ENCODE data around the gene GPR35.

The GPR35 gene

DNA sequence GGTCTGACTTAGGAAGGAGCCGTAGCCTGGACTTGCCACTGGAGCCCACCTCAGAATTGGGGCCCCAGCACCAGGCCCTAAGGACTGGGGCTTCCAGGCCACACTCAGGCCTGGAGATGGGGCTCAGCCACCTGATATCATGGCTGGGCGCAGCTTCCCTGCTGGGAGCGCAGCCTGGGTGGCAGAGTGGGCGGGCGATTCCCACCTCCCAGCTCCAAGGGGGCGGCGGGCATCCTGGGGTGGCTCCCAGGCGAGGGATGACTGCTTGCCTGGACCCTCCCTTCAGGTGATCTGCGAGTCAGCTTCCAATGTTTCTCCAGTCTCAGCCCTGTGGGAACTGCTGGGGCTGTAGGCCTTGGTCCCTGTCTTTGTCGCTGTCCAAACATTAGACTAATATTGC, 20.1 kb downstream of the GPR35 start:
- Histone ChIP-seq H3K27ac (ENCODE audit: low read depth, low read length) (no peak overlapping the region), H3K9ac (ENCODE audit: low read length in 5 of 5) (no peak overlapping the region), H3K36me3 (ENCODE audit: control insufficient read depth in 5 of 5, insufficient read depth in 5 of 5, low read length in 5 of 5) (no peaks in the 10 kb centered on the region), H3K4me3 (ENCODE audit: low read depth in 1 of 5, low read length in 5 of 5) (no peak overlapping the region), H3K4me1 (ENCODE audit: control insufficient read depth in 5 of 5, insufficient read depth in 5 of 5, low read length in 5 of 5) (no peaks in the 10 kb centered on the region), H3K27me3 (ENCODE audit: control insufficient read depth in 5 of 5, insufficient read depth in 4 of 5, low read length in 5 of 5) (peaks cover 31 to 68% (median 59%) of the 10 kb centered on the region in 5 donors), H3K9me3 (ENCODE audit: control insufficient read depth in 5 of 5, low read length in 5 of 5) (no peaks in the 10 kb centered on the region)

DNA sequence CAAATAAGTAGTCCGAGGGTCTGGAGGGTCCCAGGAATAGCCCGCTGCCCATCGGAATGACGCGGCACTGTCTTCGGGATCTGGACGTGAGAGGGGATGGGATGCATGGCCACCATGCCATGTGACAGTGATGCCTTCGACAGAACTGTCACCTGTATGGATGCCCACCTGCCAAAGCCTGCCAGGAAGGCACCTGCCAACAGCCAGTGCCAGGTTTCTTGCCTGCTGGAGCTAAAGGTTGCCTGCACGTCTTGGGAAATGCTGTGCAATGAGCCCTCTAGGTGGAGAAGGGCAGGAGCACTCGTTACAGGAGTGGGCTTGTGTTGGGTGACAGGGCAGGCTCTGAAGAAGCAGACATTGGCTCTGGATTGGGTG, 20.5 kb downstream of the GPR35 start:
- peaks cover 31 to 73% (median 63%) of the 10 kb centered on the region in 5 donors for H3K27me3 ChIP-seq (ENCODE audit: control insufficient read depth in 5 of 5, insufficient read depth in 4 of 5, low read length in 5 of 5)
- no peaks in the 10 kb centered on the region for H3K4me1 ChIP-seq (ENCODE audit: control insufficient read depth in 5 of 5, insufficient read depth in 5 of 5, low read length in 5 of 5)
- H3K4me3 ChIP-seq (ENCODE audit: low read depth in 1 of 5, low read length in 5 of 5), result no peak overlapping the region
- H3K27ac ChIP-seq (ENCODE audit: low read depth, low read length), result no peak overlapping the region
- no peak overlapping the region for H3K9ac ChIP-seq (ENCODE audit: low read length in 5 of 5)
- no peaks in the 10 kb centered on the region for H3K36me3 ChIP-seq (ENCODE audit: control insufficient read depth in 5 of 5, insufficient read depth in 5 of 5, low read length in 5 of 5)
- H3K9me3 ChIP-seq (ENCODE audit: control insufficient read depth in 5 of 5, low read length in 5 of 5), result no peaks in the 10 kb centered on the region

DNA sequence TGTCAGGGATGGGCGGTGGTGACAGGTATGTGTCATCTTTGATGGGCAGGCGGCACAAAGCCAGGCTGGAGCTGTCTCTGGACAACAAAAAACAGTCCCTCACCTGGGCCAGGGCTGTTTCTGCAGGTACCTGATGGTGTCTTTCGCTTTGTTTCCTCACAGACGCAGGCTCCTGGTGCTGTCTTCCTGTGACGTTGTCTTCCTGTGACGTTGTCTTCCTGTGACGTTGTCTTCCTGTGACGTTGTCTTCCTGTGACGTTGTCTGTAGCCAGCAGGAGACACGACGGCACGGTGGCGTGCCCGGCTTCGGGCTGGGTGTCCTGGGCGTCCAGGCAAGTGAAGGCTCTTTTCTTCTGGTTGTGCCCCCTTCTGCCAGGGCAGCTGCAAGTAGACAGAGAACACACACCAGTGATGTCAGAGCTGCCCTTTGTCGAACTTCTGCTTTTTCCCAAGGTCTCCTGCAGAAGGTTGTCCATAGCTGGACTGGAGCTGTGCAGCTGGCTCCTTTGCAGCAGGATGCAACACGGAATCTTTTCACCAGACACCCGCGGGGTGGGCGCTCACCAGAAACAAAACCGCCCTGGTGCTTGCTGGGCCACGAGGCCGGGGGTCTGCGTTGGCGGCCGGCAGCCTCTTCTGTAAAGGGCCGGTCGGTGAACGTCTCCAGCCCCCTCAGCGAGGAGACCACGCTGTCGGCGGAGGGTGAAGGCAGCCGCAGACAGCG, 21.1 kb downstream of the GPR35 start:
- Histone ChIP-seq H3K9ac (ENCODE audit: low read length in 5 of 5) (no peak overlapping the region), H3K27ac (ENCODE audit: low read depth, low read length) (no peak overlapping the region), H3K4me1 (ENCODE audit: control insufficient read depth in 5 of 5, insufficient read depth in 5 of 5, low read length in 5 of 5) (no peaks in the 10 kb centered on the region), H3K27me3 (ENCODE audit: control insufficient read depth in 5 of 5, insufficient read depth in 4 of 5, low read length in 5 of 5) (peaks cover 31 to 77% (median 66%) of the 10 kb centered on the region in 5 donors), H3K9me3 (ENCODE audit: control insufficient read depth in 5 of 5, low read length in 5 of 5) (no peaks in the 10 kb centered on the region), H3K4me3 (ENCODE audit: low read depth in 1 of 5, low read length in 5 of 5) (no peak overlapping the region), H3K36me3 (ENCODE audit: control insufficient read depth in 5 of 5, insufficient read depth in 5 of 5, low read length in 5 of 5) (no peaks in the 10 kb centered on the region)

DNA sequence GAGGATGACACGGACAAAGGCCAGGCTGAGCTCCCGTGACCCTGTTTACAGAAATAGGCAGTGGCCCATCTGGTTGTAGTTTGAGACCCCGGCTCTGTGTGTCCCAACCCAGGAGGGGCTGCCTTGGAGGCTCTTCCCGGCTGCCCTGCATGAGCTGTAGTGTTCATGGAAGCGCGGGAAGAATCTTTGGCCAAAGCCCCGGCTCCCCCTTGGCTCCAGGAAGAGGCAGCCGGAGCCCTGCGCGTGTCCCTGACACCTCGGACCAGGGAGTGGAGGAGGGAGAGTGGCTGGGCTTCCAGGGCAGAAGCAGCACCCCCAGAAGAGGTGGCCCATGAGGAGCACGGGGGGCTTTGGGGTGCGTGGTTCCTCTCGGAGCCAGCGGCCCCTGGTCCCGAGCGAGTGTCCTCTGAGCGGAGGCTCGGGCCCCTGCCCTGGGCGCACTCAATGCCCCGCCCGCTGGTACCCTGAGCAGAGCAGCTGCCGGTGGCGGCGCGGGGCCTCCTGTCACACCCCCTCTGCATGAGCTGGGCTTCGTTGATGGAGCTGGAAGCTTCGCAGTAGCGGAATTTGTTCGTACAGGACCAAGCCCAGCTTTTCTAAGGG, 21.7 kb downstream of the GPR35 start:
- Histone ChIP-seq H3K4me3 (ENCODE audit: low read depth in 1 of 5, low read length in 5 of 5) (no peak overlapping the region), H3K4me1 (ENCODE audit: control insufficient read depth in 5 of 5, insufficient read depth in 5 of 5, low read length in 5 of 5) (no peaks in the 10 kb centered on the region), H3K27me3 (ENCODE audit: control insufficient read depth in 5 of 5, insufficient read depth in 4 of 5, low read length in 5 of 5) (peaks cover 31 to 80% (median 69%) of the 10 kb centered on the region in 5 donors), H3K9me3 (ENCODE audit: control insufficient read depth in 5 of 5, low read length in 5 of 5) (no peaks in the 10 kb centered on the region), H3K9ac (ENCODE audit: low read length in 5 of 5) (no peak overlapping the region), H3K36me3 (ENCODE audit: control insufficient read depth in 5 of 5, insufficient read depth in 5 of 5, low read length in 5 of 5) (no peaks in the 10 kb centered on the region), H3K27ac (ENCODE audit: low read depth, low read length) (no peak overlapping the region)

DNA sequence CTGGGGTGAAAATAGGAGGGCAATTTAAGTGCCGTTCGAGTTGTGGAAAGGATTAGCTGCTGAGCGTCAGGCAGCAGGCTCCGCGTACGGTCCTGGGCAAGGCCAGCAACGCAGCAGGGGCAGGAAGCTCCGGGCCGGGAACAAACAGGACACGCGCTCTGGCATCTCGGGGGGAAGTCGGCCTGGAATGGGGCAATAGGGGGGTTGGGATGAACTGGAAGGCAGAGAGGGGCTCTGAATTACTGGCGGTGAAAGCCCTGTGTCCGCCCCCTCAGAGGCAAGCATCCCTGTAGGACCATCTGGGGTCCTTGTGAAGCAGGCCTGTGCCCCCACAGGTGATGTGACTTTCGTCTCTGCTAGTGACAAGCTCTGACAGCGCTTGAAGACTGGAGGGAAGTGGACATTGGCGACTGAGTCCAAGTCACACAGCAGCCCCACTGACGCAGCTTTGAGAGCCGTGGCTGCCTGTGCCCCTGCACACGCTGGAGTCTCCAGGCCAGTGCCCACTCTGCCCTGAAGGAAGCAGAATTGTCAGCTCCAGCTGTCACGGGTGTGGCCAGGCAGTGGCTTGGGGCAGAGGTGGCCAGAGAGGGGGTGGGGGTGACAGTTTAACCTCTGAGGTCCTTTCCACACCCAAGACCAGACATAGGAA, 22.3 kb downstream of the GPR35 start:
- H3K36me3 ChIP-seq (ENCODE audit: control insufficient read depth in 5 of 5, insufficient read depth in 5 of 5, low read length in 5 of 5), result no peaks in the 10 kb centered on the region
- no peaks in the 10 kb centered on the region for H3K9me3 ChIP-seq (ENCODE audit: control insufficient read depth in 5 of 5, low read length in 5 of 5)
- no peak overlapping the region for H3K27ac ChIP-seq (ENCODE audit: low read depth, low read length)
- H3K27me3 ChIP-seq (ENCODE audit: control insufficient read depth in 5 of 5, insufficient read depth in 4 of 5, low read length in 5 of 5), result peaks cover 31 to 78% (median 70%) of the 10 kb centered on the region in 5 donors
- H3K9ac ChIP-seq (ENCODE audit: low read length in 5 of 5), result no peak overlapping the region
- H3K4me3 ChIP-seq (ENCODE audit: low read depth in 1 of 5, low read length in 5 of 5), result no peak overlapping the region
- H3K4me1 ChIP-seq (ENCODE audit: control insufficient read depth in 5 of 5, insufficient read depth in 5 of 5, low read length in 5 of 5), result no peaks in the 10 kb centered on the region

DNA sequence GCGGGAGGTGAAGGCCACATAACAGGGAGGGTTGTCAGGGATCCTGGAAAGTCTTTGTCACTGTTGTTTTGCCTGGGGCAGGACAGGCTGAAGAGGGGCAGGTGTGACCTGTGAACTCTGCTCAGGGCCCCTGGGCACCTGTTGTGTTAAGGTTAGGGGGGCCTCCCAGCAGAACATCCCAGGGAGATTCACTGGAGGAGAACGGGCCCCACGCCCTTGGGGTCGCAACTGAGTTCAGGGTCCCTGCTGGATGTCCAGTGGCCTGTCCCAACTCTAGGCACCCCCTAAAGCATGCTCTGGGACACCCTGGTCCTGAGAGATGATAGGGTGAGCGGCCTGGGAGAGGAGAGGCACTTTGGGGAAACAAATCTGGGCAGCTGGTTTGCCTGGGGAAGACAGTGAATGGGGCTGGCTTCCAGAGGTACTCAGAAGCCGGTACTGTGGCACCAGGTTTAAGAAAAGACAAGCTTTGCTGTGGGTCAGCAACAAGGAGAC, 22.9 kb downstream of the GPR35 start:
- Histone ChIP-seq H3K27ac (ENCODE audit: low read depth, low read length) (no peak overlapping the region), H3K9ac (ENCODE audit: low read length in 5 of 5) (no peak overlapping the region), H3K9me3 (ENCODE audit: control insufficient read depth in 5 of 5, low read length in 5 of 5) (no peaks in the 10 kb centered on the region), H3K36me3 (ENCODE audit: control insufficient read depth in 5 of 5, insufficient read depth in 5 of 5, low read length in 5 of 5) (no peaks in the 10 kb centered on the region), H3K4me1 (ENCODE audit: control insufficient read depth in 5 of 5, insufficient read depth in 5 of 5, low read length in 5 of 5) (no peaks in the 10 kb centered on the region), H3K27me3 (ENCODE audit: control insufficient read depth in 5 of 5, insufficient read depth in 4 of 5, low read length in 5 of 5) (peaks cover 31 to 74% (median 64%) of the 10 kb centered on the region in 5 donors), H3K4me3 (ENCODE audit: low read depth in 1 of 5, low read length in 5 of 5) (no peak overlapping the region)

DNA sequence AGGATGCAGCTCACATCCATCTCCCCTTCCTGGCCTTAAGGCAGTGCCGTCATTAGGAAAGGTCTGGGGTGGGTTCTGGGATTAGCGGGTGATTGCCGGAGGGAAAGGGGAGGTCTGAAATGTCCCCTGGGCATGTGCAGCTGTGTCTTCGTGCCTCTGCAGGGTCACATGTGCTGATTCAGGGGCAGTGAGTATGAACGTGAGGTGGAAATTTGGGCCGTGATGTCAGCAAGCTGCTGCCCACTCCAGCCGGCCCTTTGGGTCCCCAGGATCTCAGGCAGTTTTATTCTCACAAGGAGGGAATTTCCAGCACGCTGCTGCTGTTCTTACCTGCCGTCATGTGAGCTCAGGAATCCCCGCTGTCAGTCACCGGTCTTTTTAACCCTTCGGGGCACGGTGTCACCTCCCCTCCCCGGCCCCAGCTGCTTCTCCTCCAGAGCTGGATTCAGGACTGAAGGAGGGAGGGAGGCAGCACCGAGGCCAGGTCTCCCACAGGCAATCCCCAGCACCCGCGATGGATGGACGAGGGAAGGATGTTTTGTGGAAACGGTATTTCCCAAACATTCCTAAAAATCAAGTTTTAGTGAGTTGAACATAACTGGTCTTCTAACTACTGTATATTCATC, 23.5 kb downstream of the GPR35 start:
- Histone ChIP-seq H3K4me3 (ENCODE audit: low read depth in 1 of 5, low read length in 5 of 5) (no peak overlapping the region), H3K4me1 (ENCODE audit: control insufficient read depth in 5 of 5, insufficient read depth in 5 of 5, low read length in 5 of 5) (no peaks in the 10 kb centered on the region), H3K36me3 (ENCODE audit: control insufficient read depth in 5 of 5, insufficient read depth in 5 of 5, low read length in 5 of 5) (no peaks in the 10 kb centered on the region), H3K9me3 (ENCODE audit: control insufficient read depth in 5 of 5, low read length in 5 of 5) (no peaks in the 10 kb centered on the region), H3K9ac (ENCODE audit: low read length in 5 of 5) (no peak overlapping the region), H3K27me3 (ENCODE audit: control insufficient read depth in 5 of 5, insufficient read depth in 4 of 5, low read length in 5 of 5) (peaks cover 31 to 72% (median 61%) of the 10 kb centered on the region in 5 donors), H3K27ac (ENCODE audit: low read depth, low read length) (no peak overlapping the region)

DNA sequence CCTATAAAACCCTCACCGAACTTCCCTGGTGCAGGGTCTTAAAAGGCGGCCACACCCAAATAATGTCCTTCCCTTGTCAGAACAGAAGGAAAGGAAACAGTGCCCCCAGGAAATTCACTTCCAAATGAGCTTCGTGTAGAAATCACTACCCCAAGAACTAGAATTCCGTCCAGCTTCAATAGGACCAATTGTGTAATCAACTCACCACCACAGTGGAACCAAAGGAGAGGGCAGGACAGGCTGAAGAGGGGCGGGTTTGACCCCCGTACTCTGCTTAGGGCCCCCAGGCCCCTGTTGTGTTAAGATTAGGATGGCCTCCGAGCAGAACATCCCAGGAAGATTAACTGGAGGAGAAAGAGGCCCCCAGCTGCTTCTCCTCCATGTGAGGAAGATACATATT, 24.1 kb downstream of the GPR35 start:
- no peaks in the 10 kb centered on the region for H3K4me1 ChIP-seq (ENCODE audit: control insufficient read depth in 5 of 5, insufficient read depth in 5 of 5, low read length in 5 of 5)
- H3K4me3 ChIP-seq (ENCODE audit: low read depth in 1 of 5, low read length in 5 of 5), result no peak overlapping the region
- no peak overlapping the region for H3K9ac ChIP-seq (ENCODE audit: low read length in 5 of 5)
- peaks cover 29 to 69% (median 56%) of the 10 kb centered on the region in 5 donors for H3K27me3 ChIP-seq (ENCODE audit: control insufficient read depth in 5 of 5, insufficient read depth in 4 of 5, low read length in 5 of 5)
- H3K36me3 ChIP-seq (ENCODE audit: control insufficient read depth in 5 of 5, insufficient read depth in 5 of 5, low read length in 5 of 5), result no peaks in the 10 kb centered on the region
- no peak overlapping the region for H3K27ac ChIP-seq (ENCODE audit: low read depth, low read length)
- H3K9me3 ChIP-seq (ENCODE audit: control insufficient read depth in 5 of 5, low read length in 5 of 5), result no peaks in the 10 kb centered on the region

DNA sequence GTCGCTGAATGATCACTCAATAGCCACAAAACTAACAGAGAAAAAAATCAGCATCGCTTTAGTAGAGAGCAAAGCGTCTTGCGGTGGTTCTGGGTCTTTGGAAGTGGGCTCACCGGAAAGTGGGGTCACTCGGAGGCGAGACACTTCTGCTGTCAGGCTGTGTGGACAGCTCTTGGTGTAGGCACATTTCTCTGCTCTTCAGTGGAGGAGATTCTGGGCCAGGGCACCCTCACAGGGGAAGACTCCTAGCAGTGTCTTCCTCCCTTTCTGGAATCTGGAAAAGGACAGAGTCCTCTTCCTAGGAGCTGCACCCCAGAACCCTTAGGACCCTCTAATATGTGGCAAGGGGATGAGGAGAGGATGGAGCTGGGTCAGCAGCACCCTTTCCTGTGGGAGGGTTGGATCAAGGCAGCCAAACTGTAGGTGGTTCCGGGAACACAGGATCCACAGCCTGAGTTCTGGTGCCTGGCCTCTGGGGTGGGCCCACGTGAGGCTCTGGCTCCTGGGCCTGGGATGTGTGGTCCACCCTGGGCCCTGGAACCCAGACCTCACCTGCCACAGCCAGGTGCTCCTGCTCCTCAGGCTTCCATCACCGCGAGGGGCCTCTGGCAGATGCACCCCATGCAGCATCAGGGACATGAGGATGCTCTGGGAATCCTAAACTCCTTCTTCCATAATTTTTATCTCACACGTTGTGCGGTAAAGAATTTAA, 25.1 kb downstream of the GPR35 start:
- no peaks in the 10 kb centered on the region for H3K4me1 ChIP-seq (ENCODE audit: control insufficient read depth in 5 of 5, insufficient read depth in 5 of 5, low read length in 5 of 5)
- no peaks in the 10 kb centered on the region for H3K9me3 ChIP-seq (ENCODE audit: control insufficient read depth in 5 of 5, low read length in 5 of 5)
- no peak overlapping the region for H3K27ac ChIP-seq (ENCODE audit: low read depth, low read length)
- no peaks in the 10 kb centered on the region for H3K36me3 ChIP-seq (ENCODE audit: control insufficient read depth in 5 of 5, insufficient read depth in 5 of 5, low read length in 5 of 5)
- no peak overlapping the region for H3K4me3 ChIP-seq (ENCODE audit: low read depth in 1 of 5, low read length in 5 of 5)
- H3K9ac ChIP-seq (ENCODE audit: low read length in 5 of 5), result no peak overlapping the region
- peaks cover 29 to 63% (median 50%) of the 10 kb centered on the region in 5 donors for H3K27me3 ChIP-seq (ENCODE audit: control insufficient read depth in 5 of 5, insufficient read depth in 4 of 5, low read length in 5 of 5)
